HCT116 (cell line): Measurements from ENCODE around the gene ATG9A. TPM values are rescaled to one million over a fixed set of nuclear protein-coding genes. Genes with fewer than 3 reads are reported as not detected.

ENCODE experiments used
- ATAC-seq: fragments of 200-7000 bp; cut with Tn5 transposase; 2 replicates; pipeline ENCODE4 v1.9.1; 2020; ENCODE audit warnings: mild to moderate bottlenecking, moderate library complexity
- BruUV-seq: library from RNA; stranded (reverse); fragments of 400-500 nt; replicated peaks from 2 replicates; lab custom pipeline; 2021; lab: Mats Ljungman, UMichigan
- CTCF ChIA-PET: fragments of 300-600 bp; sonication (Branson Sonifier 250); formaldehyde crosslinking; loops from one replicate; lab custom pipeline; 2021; ENCODE audit warnings: antibody characterized with exemption; lab: Charles Lee
- POLR2A ChIA-PET: fragments of 300-600, 350-600 bp; sonication (Branson Sonifier 250); formaldehyde crosslinking; loops from one replicate; lab custom pipeline; 2021; ENCODE audit warnings: antibody characterized with exemption; lab: Charles Lee
- RAD21 ChIA-PET, 2 experiments: fragments of 300-600 bp; sonication (Branson Sonifier 250); formaldehyde crosslinking; loops; one replicate each; lab custom pipeline; 2023; ENCODE audit warnings: low total read pairs in 2 of 2; ENCODE audit not compliant: uncharacterized antibody in 2 of 2, unreplicated experiment in 2 of 2, low non-redundant PET in 1 of 2; lab: Charles Lee
- DNase-seq: peaks from one replicate; pipeline ENCODE4 v3.0.0-alpha.2; 2010; ENCODE audit warnings: low read depth, low spot score
- H2AFZ ChIP-seq: fragments of 200-600 bp; shearing (Covaris generic), sonication (generic); 2 replicates; pipeline ENCODE4 v1.6.1; 2017; ENCODE audit warnings: low read depth, mixed run types, mixed read lengths, antibody characterized with exemption, low read length; ENCODE audit not compliant: poor library complexity, severe bottlenecking
- H3K27ac ChIP-seq: 2 replicates; pipeline ENCODE4 v1.5.1; 2012; ENCODE audit warnings: low read depth, low read length
- H3K27me3 ChIP-seq: fragments of 200-600 bp; sonication (generic); 2 replicates; pipeline ENCODE4 v1.6.1; 2016; ENCODE audit warnings: mixed run types, low read length, mixed read lengths; ENCODE audit not compliant: insufficient read depth
- H3K36me3 ChIP-seq, 2 experiments: fragments of 200-500 bp in 1 of 2; fragments of 200-600 bp in 1 of 2; sonication (Bioruptor generic) in 1 of 2; sonication (generic) in 1 of 2; 2 replicates each; pipeline versions ENCODE4 v1.5.1 to v1.6.1; 2014 to 2016; ENCODE audit warnings: low read length in 2 of 2, inconsistent platforms in 1 of 2, mixed read lengths in 1 of 2, mixed run types in 1 of 2; ENCODE audit not compliant: insufficient read depth in 2 of 2, control insufficient read depth in 1 of 2
- H3K4me1 ChIP-seq, 2 experiments: fragments of 200-600 bp in 1 of 2; sonication (generic) in 1 of 2; 2 replicates each; pipeline versions ENCODE4 v1.5.1 to v1.6.1; 2012 to 2017; ENCODE audit warnings: low read length in 2 of 2, inconsistent platforms in 1 of 2, mild to moderate bottlenecking in 1 of 2, mixed read lengths in 1 of 2, mixed run types in 1 of 2, moderate library complexity in 1 of 2; ENCODE audit not compliant: insufficient read depth in 2 of 2, control insufficient read depth in 1 of 2
- H3K4me2 ChIP-seq: fragments of 200-600 bp; sonication (generic); 2 replicates; pipeline ENCODE4 v1.6.1; 2017; ENCODE audit warnings: mixed run types, low read length, mixed read lengths
- H3K4me3 ChIP-seq, 2 experiments: fragments of 200-600 bp in 1 of 2; sonication (generic) in 1 of 2; replicated peaks in 1 of 2; 2 replicates each; pipeline ENCODE4 v1.5.1; 2011 to 2016; ENCODE audit warnings: low read length in 2 of 2, control low read depth in 1 of 2, low read depth in 1 of 2, mild to moderate bottlenecking in 1 of 2, mixed read lengths in 1 of 2, mixed run types in 1 of 2
- H3K79me2 ChIP-seq: fragments of 200-600 bp; sonication (generic); 2 replicates; pipeline ENCODE4 v1.6.1; 2017; ENCODE audit warnings: mild to moderate bottlenecking, mixed run types, low read length, moderate library complexity, mixed read lengths; ENCODE audit not compliant: insufficient read depth
- H3K9ac ChIP-seq: fragments of 200-600 bp; sonication (generic); 2 replicates; pipeline ENCODE4 v1.6.1; 2016; ENCODE audit warnings: low read length, mixed read lengths
- H3K9me2 ChIP-seq: fragments of 200-600 bp; sonication (generic), shearing (Covaris generic); 2 replicates; pipeline ENCODE4 v1.6.1; 2017; ENCODE audit warnings: mixed run types, mild to moderate bottlenecking, moderate library complexity; ENCODE audit not compliant: insufficient read depth
- H3K9me3 ChIP-seq, 2 experiments: fragments of 200-500 bp in 1 of 2; fragments of 200-600 bp in 1 of 2; sonication (Bioruptor generic) in 1 of 2; sonication (generic) in 1 of 2; 2 replicates each; pipeline ENCODE4 v1.6.1; 2014 to 2017; ENCODE audit warnings: low read length in 2 of 2, mixed read lengths in 2 of 2, inconsistent platforms in 1 of 2, low read depth in 1 of 2, mild to moderate bottlenecking in 1 of 2, mixed run types in 1 of 2, moderate library complexity in 1 of 2; ENCODE audit not compliant: control insufficient read depth in 1 of 2, insufficient read depth in 1 of 2
- H4K20me1 ChIP-seq: fragments of 200-600 bp; sonication (generic), shearing (Covaris generic); 2 replicates; pipeline ENCODE4 v1.6.1; 2017; ENCODE audit warnings: mixed run types, mild to moderate bottlenecking, moderate library complexity; ENCODE audit not compliant: insufficient read depth
- CBX3 ChIP-seq: IDR thresholded peaks from 2 replicates; pipeline ENCODE4 v1.6.1; 2012; ENCODE audit warnings: low read depth
- ELF1 ChIP-seq: IDR thresholded peaks from 2 replicates; pipeline ENCODE4 v1.6.1; 2012; ENCODE audit warnings: low read depth, borderline replicate concordance
- EZH2 ChIP-seq: fragments of 200-600 bp; sonication (generic); IDR thresholded peaks from 2 replicates; pipeline ENCODE4 v1.6.1; 2017; ENCODE audit warnings: antibody characterized with exemption, mixed run types
- FOSL1 ChIP-seq: IDR thresholded peaks from 2 replicates; pipeline ENCODE4 v1.6.1; 2012; ENCODE audit warnings: low read depth
- JUND ChIP-seq: IDR thresholded peaks from 2 replicates; pipeline ENCODE4 v1.6.1; 2012
- POLR2A ChIP-seq: IDR thresholded peaks from 2 replicates; pipeline ENCODE4 v1.7.0; 2011; ENCODE audit warnings: borderline replicate concordance; ENCODE audit not compliant: insufficient read depth, insufficient read length; ENCODE audit errors: extremely low read depth
- RAD21 ChIP-seq: IDR thresholded peaks from 2 replicates; pipeline ENCODE4 v1.6.1; 2012; ENCODE audit warnings: low read depth, mild to moderate bottlenecking
- SP1 ChIP-seq: IDR thresholded peaks from 2 replicates; pipeline ENCODE4 v1.6.1; 2012; ENCODE audit warnings: low read depth
- SRF ChIP-seq: IDR thresholded peaks from 2 replicates; pipeline ENCODE4 v1.6.1; 2012; ENCODE audit warnings: low read depth
- YY1 ChIP-seq: IDR thresholded peaks from 2 replicates; pipeline ENCODE4 v1.6.1; 2011; ENCODE audit warnings: low read length, low read depth, moderate library complexity, mild to moderate bottlenecking; ENCODE audit not compliant: insufficient replicate concordance; ENCODE audit errors: extremely low read depth
- ZFX ChIP-seq: fragments of 450-650 bp; IDR thresholded peaks from 2 replicates; pipeline ENCODE4 v1.6.1; 2017
- ZNF274 ChIP-seq: fragments of 200-500 bp; sonication (Bioruptor generic); IDR thresholded peaks from 2 replicates; pipeline ENCODE4 v1.6.1; 2014; ENCODE audit warnings: mild to moderate bottlenecking, low read depth, low read length, inconsistent platforms
- intact Hi-C: fragments of 100-400 bp; cut with micrococcal nuclease; formaldehyde crosslinking; loops from 2 replicates; pipeline ENCODE4 v1.10.0; 2022
- total RNA-seq: library from RNA; stranded (reverse); gene quantifications from one replicate; pipeline ENCODE4 v1.2.1, GENCODE V29; 2021; ENCODE audit not compliant: unreplicated experiment
- TF ChIP-seq, protein P1 (sequence below): IDR thresholded peaks from 2 replicates; pipeline ENCODE4 v1.6.1; 2012
- TF ChIP-seq, protein P2 (sequence below), 3 experiments: fragments of 200-600 bp in 1 of 3; sonication (generic) in 1 of 3; IDR thresholded peaks in 2 of 3; conservative IDR thresholded peaks in 1 of 3; 2 replicates each; pipeline ENCODE4 v1.5.1; 2012 to 2017; ENCODE audit warnings: low read depth in 2 of 3, low read length in 2 of 3, antibody characterized with exemption in 1 of 3, borderline replicate concordance in 1 of 3, control low read depth in 1 of 3, mild to moderate bottlenecking in 1 of 3, mixed read lengths in 1 of 3, mixed run types in 1 of 3, moderate library complexity in 1 of 3; ENCODE audit not compliant: insufficient read depth in 1 of 3

The ATG9A gene
- total RNA-seq, 1 experiment from 2014 or later = 51.8 TPM

DNA sequence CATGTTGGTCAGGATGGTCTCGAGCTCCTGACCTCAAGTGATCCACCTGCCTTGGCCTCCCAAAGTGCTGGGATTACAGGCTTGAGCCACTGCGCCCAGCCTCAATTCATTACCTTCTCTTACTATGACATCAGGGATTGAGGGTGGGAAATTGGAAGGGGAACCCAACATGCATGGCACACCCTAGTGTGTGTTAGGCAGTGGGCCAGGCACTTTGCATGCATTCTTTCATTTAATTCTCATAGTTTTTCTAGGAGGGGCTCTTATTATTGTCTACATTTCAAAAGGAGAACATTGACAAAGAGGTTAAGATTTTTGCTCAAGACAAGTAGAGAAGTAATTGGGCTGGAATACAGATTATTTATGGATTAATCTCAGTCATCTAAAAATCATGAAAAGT is 38.9 kb upstream of the ATG9A start:
- H3K9me3 ChIP-seq = no peaks in the 10 kb centered on the region
- peaks cover 6% of the 10 kb centered on the region; the same call in 1 of the 2 replicates for H3K27me3 ChIP-seq
- BruUV-seq = no TSS peak
- ChIA-PET RAD21 (no interaction called here), CTCF (no interaction called here), POLR2A (no interaction called here)
- H3K4me3 ChIP-seq = no peak overlapping the region
- H3K9ac ChIP-seq = no peak overlapping the region
- no peaks in the 10 kb centered on the region for H4K20me1 ChIP-seq
- H3K9me2 ChIP-seq = no peaks in the 10 kb centered on the region
- no peak for ATAC-seq
- no peak overlapping the region for H2AFZ ChIP-seq
- TF ChIP-seq JUND = no peak
- no peak for TF ChIP-seq FOSL1
- no peak for TF ChIP-seq ZNF274
- no peak for TF ChIP-seq YY1
- TF ChIP-seq, protein P1, sequence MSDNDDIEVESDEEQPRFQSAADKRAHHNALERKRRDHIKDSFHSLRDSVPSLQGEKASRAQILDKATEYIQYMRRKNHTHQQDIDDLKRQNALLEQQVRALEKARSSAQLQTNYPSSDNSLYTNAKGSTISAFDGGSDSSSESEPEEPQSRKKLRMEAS = no peak
- no peak for TF ChIP-seq POLR2A
- TF ChIP-seq ELF1 = no peak
- no peak for TF ChIP-seq RAD21
- no peak for TF ChIP-seq CBX3
- TF ChIP-seq ZFX = no peak
- TF ChIP-seq SRF = no peak
- no peak for TF ChIP-seq EZH2
- TF ChIP-seq, protein P2, sequence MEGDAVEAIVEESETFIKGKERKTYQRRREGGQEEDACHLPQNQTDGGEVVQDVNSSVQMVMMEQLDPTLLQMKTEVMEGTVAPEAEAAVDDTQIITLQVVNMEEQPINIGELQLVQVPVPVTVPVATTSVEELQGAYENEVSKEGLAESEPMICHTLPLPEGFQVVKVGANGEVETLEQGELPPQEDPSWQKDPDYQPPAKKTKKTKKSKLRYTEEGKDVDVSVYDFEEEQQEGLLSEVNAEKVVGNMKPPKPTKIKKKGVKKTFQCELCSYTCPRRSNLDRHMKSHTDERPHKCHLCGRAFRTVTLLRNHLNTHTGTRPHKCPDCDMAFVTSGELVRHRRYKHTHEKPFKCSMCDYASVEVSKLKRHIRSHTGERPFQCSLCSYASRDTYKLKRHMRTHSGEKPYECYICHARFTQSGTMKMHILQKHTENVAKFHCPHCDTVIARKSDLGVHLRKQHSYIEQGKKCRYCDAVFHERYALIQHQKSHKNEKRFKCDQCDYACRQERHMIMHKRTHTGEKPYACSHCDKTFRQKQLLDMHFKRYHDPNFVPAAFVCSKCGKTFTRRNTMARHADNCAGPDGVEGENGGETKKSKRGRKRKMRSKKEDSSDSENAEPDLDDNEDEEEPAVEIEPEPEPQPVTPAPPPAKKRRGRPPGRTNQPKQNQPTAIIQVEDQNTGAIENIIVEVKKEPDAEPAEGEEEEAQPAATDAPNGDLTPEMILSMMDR (IDR thresholded peaks at IDR 0.05 in 2 of 3, conservative IDR thresholded peaks at IDR 0.05 in 1 of 3; ENCODE audit: borderline replicate concordance in 1 of 3, insufficient read depth in 1 of 3, low read depth in 2 of 3, low read length in 2 of 3) = no peak
- TF ChIP-seq SP1 = no peak
- H3K4me1 ChIP-seq = peaks cover 7 to 10% of the 10 kb centered on the region in 2 experiments
- H3K36me3 ChIP-seq = no peaks in the 10 kb centered on the region
- DNase-seq = no peak
- no peak overlapping the region for H3K4me2 ChIP-seq
- no peaks in the 10 kb centered on the region for H3K79me2 ChIP-seq
- no peak overlapping the region for H3K27ac ChIP-seq
- intact Hi-C loops = no loop called here
